Central memory CD8-positive, alpha-beta T cell (primary cell): ENCODE data around the gene AGBL4.

Experiments
- ATAC-seq: fragments of 150-1000 bp; cut with Tn5 transposase; replicated peaks from 2 replicates; pipeline ENCODE4 v1.10.0; 2022; ENCODE audit warnings: mild to moderate bottlenecking, moderate FRiP score, moderate number of reproducible peaks; ENCODE audit not compliant: poor library complexity, severe bottlenecking; ENCODE audit errors: extremely low read depth
- DNase-seq, 2 donors: peaks; one replicate each; pipeline ENCODE4 v3.0.0; 2021; ENCODE audit warnings: low spot score in 2 of 2
- H3K27ac Mint-ChIP-seq: one replicate; pipeline ENCODE4 v1.8.0; 2022; ENCODE audit warnings: low read depth, mild to moderate bottlenecking, moderate library complexity, mixed read lengths
- H3K27me3 Mint-ChIP-seq: one replicate; pipeline ENCODE4 v1.8.0; 2022; ENCODE audit warnings: mixed read lengths
- H3K36me3 Mint-ChIP-seq: one replicate; pipeline ENCODE4 v1.8.0; 2022; ENCODE audit warnings: mild to moderate bottlenecking, moderate library complexity, mixed read lengths; ENCODE audit not compliant: insufficient read depth
- H3K4me1 Mint-ChIP-seq: one replicate; pipeline ENCODE4 v1.8.0; 2022; ENCODE audit warnings: mixed read lengths
- H3K4me3 Mint-ChIP-seq: one replicate; pipeline ENCODE4 v1.8.0; 2022; ENCODE audit warnings: mild to moderate bottlenecking, moderate library complexity, mixed read lengths
- H3K9me3 Mint-ChIP-seq: one replicate; pipeline ENCODE4 v1.8.0; 2022; ENCODE audit warnings: mixed read lengths

Gene AGBL4

DNA sequence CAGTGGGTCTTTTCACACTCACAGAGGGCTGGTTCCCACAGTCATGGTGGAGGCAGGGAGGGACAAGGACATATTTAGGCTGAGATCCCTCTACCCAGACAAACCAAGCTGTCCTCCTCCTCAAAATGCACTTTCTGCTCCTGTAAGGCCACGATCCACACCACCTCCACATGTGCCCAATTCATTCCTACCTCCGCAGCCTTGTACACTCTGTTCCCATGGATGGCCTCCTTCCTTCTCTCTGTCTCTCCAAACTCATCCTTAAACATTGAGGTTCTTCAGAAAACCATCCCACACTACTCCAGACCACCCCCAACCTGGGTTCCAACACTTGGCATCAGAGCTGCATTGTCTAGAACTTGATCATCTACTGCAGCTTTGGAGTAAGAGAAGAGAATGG lies 842.7 kb downstream of the AGBL4 start:
- no peaks in the 10 kb centered on the region for H3K36me3 Mint-ChIP-seq
- H3K4me3 Mint-ChIP-seq: no peak overlapping the region
- H3K9me3 Mint-ChIP-seq: peaks cover 6% of the 10 kb centered on the region
- ATAC-seq (no peak), DNase-seq (no peak)
- no peaks in the 10 kb centered on the region for H3K27me3 Mint-ChIP-seq
- no peak overlapping the region for H3K27ac Mint-ChIP-seq
- no peaks in the 10 kb centered on the region for H3K4me1 Mint-ChIP-seq

DNA sequence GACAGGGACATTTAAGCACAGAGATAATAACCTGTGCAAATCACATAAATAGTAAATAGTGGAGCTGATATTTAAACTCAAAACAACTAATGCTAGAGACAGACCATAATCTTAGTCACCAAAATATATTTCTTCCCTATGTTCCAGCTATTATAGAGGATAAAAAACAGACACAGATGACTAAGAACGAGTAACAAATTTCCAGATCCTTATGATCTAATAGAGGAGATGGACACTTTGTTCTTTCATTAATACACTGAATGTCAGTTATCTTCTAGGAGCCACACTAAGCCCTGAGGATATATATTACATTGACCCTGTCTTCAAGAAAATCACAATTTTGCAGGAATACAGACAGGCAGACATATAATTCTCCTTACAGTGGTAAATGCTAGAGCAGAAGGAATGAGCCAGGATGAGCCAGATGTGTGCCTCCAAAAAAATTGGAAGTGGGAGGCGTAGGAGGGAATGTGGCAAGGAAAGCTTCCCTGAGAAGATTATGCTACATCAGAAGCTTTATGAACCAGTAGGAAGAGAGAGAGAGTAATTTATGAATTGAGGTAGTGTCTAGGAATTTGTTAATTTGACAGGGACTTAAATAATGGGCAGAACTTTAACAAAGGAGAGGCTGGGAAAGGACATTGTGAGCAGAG lies 851.7 kb downstream of the AGBL4 start:
- H3K9me3 Mint-ChIP-seq: no peaks in the 10 kb centered on the region
- H3K4me3 Mint-ChIP-seq: no peak overlapping the region
- no peak overlapping the region for H3K27ac Mint-ChIP-seq

DNA sequence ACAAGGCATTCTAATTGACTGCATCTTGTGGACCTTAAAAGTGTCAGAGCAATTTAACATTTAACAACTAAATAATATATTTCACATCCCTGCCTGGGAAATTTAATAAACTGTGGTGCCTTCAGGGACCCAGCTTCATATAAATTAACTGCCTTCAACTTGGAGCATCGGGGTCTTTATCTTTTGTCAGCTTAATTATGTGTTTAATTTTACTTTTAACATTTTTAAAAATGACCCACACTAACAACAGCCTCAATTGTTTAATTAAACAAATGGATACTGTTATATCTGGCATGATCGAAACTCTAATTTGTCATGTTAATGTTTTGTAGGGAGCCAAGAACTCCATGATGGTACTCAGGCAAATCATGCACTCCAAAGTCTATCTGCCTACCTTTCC lies 857.7 kb downstream of the AGBL4 start:
- DNase-seq (no peak), ATAC-seq (no peak)
- Mint-ChIP-seq H3K9me3 (no peaks in the 10 kb centered on the region), H3K36me3 (no peaks in the 10 kb centered on the region), H3K27me3 (no peaks in the 10 kb centered on the region), H3K4me3 (no peak overlapping the region), H3K27ac (no peak overlapping the region), H3K4me1 (no peaks in the 10 kb centered on the region)

More for the DNA sequence above, 851.7 kb downstream of the AGBL4 start:
- Mint-ChIP-seq H3K27me3 (no peaks in the 10 kb centered on the region), H3K4me1 (no peaks in the 10 kb centered on the region), H3K36me3 (no peaks in the 10 kb centered on the region)
- ATAC-seq (no peak), DNase-seq (no peak)

DNA sequence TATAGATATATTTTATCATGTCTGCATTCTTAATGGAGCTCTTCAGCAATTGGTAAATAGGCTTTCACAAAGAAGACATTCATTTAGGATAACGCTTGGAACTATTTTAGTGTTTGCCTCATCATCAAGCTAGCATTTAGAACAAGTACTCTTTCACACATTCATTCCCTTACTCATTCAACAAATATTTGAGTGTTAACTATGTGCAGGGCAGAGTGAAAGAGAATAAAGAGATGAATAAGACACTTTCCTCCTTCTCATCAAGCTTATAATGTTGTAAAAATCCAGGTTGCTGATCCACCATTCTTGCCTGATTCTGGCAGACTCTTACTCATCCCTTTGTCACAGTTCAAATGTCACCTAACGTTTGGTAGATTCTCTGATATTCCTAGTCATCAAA lies 860.7 kb downstream of the AGBL4 start:
- ATAC-seq (no peak), DNase-seq (no peak)
- Mint-ChIP-seq H3K4me3 (no peak overlapping the region), H3K36me3 (no peaks in the 10 kb centered on the region), H3K9me3 (peaks cover 6% of the 10 kb centered on the region), H3K27ac (no peak overlapping the region), H3K4me1 (no peaks in the 10 kb centered on the region), H3K27me3 (no peaks in the 10 kb centered on the region)

DNA sequence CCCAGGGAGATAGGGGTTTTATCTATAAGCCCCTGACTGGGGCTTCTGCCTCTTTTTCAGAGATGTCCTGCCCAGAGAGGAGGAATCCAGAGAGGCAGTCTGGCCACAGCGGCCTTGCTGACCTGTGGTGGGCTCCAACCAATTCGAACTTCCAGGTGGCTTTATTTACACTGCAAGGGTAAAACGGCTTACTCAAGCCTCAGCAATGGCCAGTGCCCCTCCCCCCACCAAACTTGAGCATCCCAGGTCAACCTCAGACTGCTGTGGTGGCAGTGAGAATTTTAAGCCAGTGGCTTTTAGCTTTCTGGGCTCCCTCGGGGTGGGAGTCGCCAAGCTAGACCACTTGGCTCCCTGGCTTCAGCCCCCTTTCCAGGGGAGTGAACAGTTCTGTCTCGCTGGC lies 863.1 kb downstream of the AGBL4 start:
- Mint-ChIP-seq H3K4me1 (peaks cover 6% of the 10 kb centered on the region), H3K36me3 (no peaks in the 10 kb centered on the region), H3K9me3 (peaks cover 6% of the 10 kb centered on the region), H3K27ac (no peak overlapping the region), H3K27me3 (no peaks in the 10 kb centered on the region), H3K4me3 (no peak overlapping the region)
- no peak for ATAC-seq
- no peak for DNase-seq

DNA sequence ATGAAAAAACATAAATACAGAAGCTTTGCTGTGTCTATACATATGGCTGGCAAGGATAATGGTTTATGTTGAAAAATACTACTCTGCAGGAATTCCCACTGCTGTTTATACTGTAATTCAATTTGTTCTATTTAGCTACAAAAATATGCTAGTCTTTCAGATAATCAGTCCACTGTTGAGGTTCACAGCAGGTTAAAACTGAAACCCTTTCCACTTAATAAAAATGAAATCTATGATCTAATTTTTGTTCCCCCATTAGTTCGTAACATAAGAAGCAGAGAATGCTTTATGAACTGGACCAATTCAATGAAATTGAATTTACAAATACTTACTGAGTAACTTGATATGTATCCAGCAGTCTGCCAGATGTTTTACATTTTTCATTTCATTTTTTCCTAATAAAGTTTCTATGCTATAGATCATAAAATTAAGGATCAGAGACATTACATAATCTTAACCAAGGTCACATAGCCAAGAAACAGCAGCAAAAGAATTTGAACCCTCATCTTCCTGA lies 887.0 kb downstream of the AGBL4 start:
- no peaks in the 10 kb centered on the region for H3K27me3 Mint-ChIP-seq
- peaks cover 8% of the 10 kb centered on the region for H3K9me3 Mint-ChIP-seq
- DNase-seq: no peak
- ATAC-seq: no peak
- H3K4me3 Mint-ChIP-seq: no peak overlapping the region
- no peaks in the 10 kb centered on the region for H3K36me3 Mint-ChIP-seq
- no peak overlapping the region for H3K27ac Mint-ChIP-seq
- H3K4me1 Mint-ChIP-seq: no peaks in the 10 kb centered on the region

DNA sequence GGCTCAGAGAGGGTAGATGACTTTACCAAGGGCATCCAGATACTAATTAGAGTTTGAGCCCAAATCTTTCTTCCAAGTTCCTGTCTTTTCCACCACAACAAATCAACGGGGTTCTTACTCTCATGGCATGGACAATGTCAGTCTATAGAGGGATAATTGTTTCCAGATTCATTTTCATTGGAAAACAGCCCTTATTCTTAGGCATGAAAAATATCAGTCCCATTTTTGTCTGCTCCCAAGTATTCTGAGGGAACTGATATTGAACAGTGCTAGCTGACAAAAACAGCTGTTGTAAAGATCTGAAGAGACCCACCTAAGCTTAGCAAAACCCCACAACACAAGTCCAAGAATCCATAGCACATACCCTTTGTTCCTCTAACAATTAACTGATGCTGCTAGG lies 898.0 kb downstream of the AGBL4 start:
- ATAC-seq (no peak), DNase-seq (no peak)
- H3K4me1 Mint-ChIP-seq: no peaks in the 10 kb centered on the region
- H3K36me3 Mint-ChIP-seq: no peaks in the 10 kb centered on the region
- no peaks in the 10 kb centered on the region for H3K27me3 Mint-ChIP-seq
- H3K27ac Mint-ChIP-seq: no peak overlapping the region
- peaks cover 3% of the 10 kb centered on the region for H3K9me3 Mint-ChIP-seq
- H3K4me3 Mint-ChIP-seq: no peak overlapping the region

DNA sequence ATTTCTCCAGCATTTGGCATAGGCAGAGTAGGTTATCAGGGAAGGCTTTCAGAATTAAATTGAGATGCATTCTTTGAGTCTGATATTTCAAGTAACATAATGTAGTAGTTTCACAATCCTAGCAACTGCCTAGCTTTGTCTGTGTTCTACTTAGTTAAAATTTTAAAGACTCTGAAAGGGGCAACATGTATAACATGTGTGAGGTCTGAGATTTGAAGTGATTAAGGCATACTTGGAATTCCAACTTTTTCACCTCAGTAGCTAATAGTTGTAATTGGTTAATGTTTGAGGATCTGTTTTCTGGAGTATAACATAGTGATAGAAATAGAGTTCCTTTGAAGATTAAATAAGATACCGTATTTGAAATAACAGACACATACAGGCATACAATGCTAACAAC lies 911.8 kb downstream of the AGBL4 start:
- H3K4me1 Mint-ChIP-seq: no peaks in the 10 kb centered on the region
- ATAC-seq: no peak
- H3K4me3 Mint-ChIP-seq: no peak overlapping the region
- no peak overlapping the region for H3K27ac Mint-ChIP-seq
- no peaks in the 10 kb centered on the region for H3K27me3 Mint-ChIP-seq
- no peaks in the 10 kb centered on the region for H3K9me3 Mint-ChIP-seq
- DNase-seq: no peak
- H3K36me3 Mint-ChIP-seq: no peaks in the 10 kb centered on the region

DNA sequence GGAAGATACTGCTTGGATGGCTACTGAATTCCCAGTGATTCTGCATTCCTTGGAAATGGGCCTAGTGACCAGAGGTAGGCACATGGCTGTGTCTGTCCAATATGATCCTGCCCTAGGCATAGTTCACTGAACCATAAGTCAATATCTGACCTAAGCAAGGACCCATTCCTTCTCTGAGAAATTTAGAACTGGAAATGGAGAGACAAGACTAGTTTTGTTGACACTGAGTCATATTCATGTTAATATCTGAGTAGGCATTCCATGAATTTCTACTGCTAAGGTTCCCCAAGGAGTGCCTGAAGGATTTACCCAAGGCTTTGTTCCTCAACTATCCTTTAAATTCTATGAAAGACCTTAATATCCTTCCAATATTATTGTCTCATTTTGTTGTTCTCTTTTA lies 917.3 kb downstream of the AGBL4 start:
- H3K27me3 Mint-ChIP-seq: no peaks in the 10 kb centered on the region
- ATAC-seq (no peak), DNase-seq (no peak)
- peaks cover 25% of the 10 kb centered on the region for H3K4me1 Mint-ChIP-seq
- H3K27ac Mint-ChIP-seq: no peak overlapping the region
- H3K4me3 Mint-ChIP-seq: no peak overlapping the region
- H3K9me3 Mint-ChIP-seq: no peaks in the 10 kb centered on the region
- peaks cover 2% of the 10 kb centered on the region for H3K36me3 Mint-ChIP-seq

DNA sequence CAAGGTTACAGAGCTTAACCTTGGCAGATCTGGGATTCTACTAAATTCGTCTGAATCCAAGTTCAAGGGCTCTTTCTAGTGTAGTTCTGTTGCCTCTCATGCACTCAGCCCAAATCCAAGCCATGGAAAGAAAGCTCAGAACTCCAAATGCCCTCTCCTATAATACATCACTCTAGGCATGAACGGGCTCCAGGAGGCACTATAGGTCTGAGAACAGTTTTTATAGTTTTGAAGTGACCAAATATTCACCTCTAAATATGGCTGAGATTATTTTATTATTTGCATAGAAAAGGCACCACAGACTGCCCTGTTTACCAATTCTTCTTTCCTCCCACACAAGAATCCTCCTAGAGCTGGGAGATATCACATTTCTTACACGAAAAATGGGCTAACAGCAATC lies 919.2 kb downstream of the AGBL4 start:
- ATAC-seq (no peak), DNase-seq (no peak)
- Mint-ChIP-seq H3K27me3 (no peaks in the 10 kb centered on the region), H3K36me3 (peaks cover 2% of the 10 kb centered on the region), H3K9me3 (no peaks in the 10 kb centered on the region), H3K4me3 (no peak overlapping the region), H3K27ac (no peak overlapping the region), H3K4me1 (peaks cover 26% of the 10 kb centered on the region)

DNA sequence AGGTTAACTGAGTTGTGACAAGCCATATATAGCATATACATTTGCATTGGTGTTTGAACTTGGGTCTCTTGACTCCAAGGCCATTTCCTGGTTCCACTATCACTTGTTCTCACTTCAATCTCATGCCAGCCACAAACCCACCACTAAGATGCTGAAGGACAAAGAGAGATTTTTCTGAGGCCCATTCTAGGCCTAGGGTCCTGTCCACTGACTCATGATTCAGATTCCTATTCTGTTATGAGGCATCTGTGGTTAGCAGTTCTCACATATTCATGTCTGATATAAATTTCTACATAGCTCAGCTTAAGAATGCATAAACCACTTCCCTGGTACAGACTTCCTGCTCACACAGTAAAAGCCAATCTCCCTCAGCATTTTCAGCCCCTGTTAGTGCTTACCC lies 921.0 kb downstream of the AGBL4 start:
- DNase-seq: peak in 1 of 2 donors; percentile 9
- no peaks in the 10 kb centered on the region for H3K27me3 Mint-ChIP-seq

DNA sequence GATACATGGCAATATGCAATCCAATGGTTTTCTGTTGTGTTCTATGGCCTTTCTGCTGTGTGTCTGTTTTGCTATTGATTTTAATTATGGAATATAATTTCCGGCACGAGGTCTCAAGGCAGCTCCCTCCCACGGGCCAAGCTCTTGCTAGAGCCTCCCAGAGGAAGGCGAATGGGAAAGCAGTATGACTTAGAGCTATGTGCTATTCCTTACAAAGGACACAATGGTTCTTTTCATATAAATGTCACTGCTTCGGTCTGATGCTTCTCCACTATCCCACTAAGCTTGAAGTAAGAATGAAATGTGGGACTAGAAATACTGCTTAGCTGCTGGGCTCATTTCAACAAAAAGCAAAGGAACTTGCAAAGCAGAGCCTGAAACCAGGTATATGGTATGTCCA lies 924.9 kb downstream of the AGBL4 start:
- no peak overlapping the region for H3K4me3 Mint-ChIP-seq
- H3K27ac Mint-ChIP-seq: no peak overlapping the region
- DNase-seq (no peak), ATAC-seq (no peak)
- no peaks in the 10 kb centered on the region for H3K9me3 Mint-ChIP-seq
- peaks cover 2% of the 10 kb centered on the region for H3K36me3 Mint-ChIP-seq
- H3K4me1 Mint-ChIP-seq: peaks cover 29% of the 10 kb centered on the region
- no peaks in the 10 kb centered on the region for H3K27me3 Mint-ChIP-seq

More for the DNA sequence above, 921.0 kb downstream of the AGBL4 start:
- Mint-ChIP-seq H3K4me3 (no peak overlapping the region), H3K27ac (peak overlapping the region; percentile 3), H3K36me3 (peaks cover 2% of the 10 kb centered on the region), H3K4me1 (peaks cover 33% of the 10 kb centered on the region), H3K9me3 (no peaks in the 10 kb centered on the region)
- peak; percentile 93 for ATAC-seq

DNA sequence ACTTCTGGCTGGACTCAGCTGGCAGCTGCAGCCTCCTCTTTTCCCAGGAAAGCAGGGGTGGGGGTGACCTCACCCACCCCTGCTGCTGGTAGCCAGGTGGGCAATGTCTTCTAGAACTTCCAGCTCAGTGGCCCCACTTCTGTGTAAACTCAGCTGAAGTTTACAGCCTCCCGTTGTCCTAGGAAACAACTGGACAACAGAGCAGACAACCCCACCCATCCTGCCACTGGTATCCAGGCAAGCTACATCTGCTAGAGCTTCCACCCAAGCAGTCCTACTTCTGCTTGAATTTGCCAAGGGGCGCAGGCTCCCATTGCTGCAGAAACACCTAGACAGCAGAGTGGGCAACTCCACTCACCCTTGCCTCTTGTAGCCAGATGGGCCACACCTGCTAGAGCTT lies 937.4 kb downstream of the AGBL4 start:
- DNase-seq (no peak), ATAC-seq (no peak)
- Mint-ChIP-seq H3K4me1 (peaks cover 45% of the 10 kb centered on the region), H3K27ac (peak overlapping the region; percentile 61), H3K4me3 (no peak overlapping the region), H3K9me3 (peaks cover 12% of the 10 kb centered on the region), H3K27me3 (no peaks in the 10 kb centered on the region), H3K36me3 (peaks cover 5% of the 10 kb centered on the region)
